Transverse colon (tissue), 4 donors: Measurements from ENCODE around the gene TNFRSF4. TPM values are rescaled to one million over a fixed set of nuclear protein-coding genes. Genes with fewer than 3 reads are reported as not detected.

Source experiments
- DNase-seq: peaks from one replicate; pipeline ENCODE4 v3.0.0-alpha.2; 2019
- H3K27ac ChIP-seq, 4 donors: fragments of 200-600 bp; sonication (generic); 2 replicates each; pipeline ENCODE4 v1.5.1; 2016 to 2018; ENCODE audit warnings: inconsistent platforms in 4 of 4
- H3K27me3 ChIP-seq: fragments of 200-600 bp; sonication (generic); 2 replicates; pipeline ENCODE4 v1.5.1; 2017; ENCODE audit warnings: inconsistent platforms
- H3K36me3 ChIP-seq, 4 donors: fragments of 200-600 bp; sonication (generic); 2 replicates each; pipeline ENCODE4 v1.5.1; 2017 to 2019; ENCODE audit warnings: inconsistent platforms in 4 of 4
- H3K4me1 ChIP-seq, 4 donors: fragments of 200-600 bp; sonication (generic); 2 replicates each; pipeline ENCODE4 v1.5.1; 2017 to 2020; ENCODE audit warnings: inconsistent platforms in 4 of 4
- H3K4me3 ChIP-seq, 4 donors: fragments of 200-600 bp; sonication (generic); 1 replicate in 1 of 4; 2 replicates in 3 of 4; pipeline versions ENCODE4 v1.5.1 to v1.6.1; 2017 to 2019; ENCODE audit warnings: inconsistent platforms in 4 of 4
- H3K9me3 ChIP-seq, 2 donors: fragments of 200-600 bp; sonication (generic); 2 replicates each; pipeline ENCODE4 v1.5.1; 2017 to 2019; ENCODE audit warnings: inconsistent platforms in 2 of 2
- CTCF ChIP-seq, 5 experiments: fragments of 200-600 bp in 3 of 5; fragments of 450-650 bp in 2 of 5; sonication (generic) in 3 of 5; IDR thresholded peaks; 1 replicate in 2 of 5; 2 replicates in 3 of 5; pipeline ENCODE4 v1.5.1; 2016 to 2017; ENCODE audit warnings: antibody characterized with exemption in 5 of 5, inconsistent platforms in 3 of 5, mild to moderate bottlenecking in 2 of 5, moderate library complexity in 1 of 5
- EP300 ChIP-seq: sonication (generic); formaldehyde crosslinking; IDR thresholded peaks from one replicate; pipeline ENCODE4 v1.6.1; 2017; ENCODE audit warnings: antibody characterized with exemption, low read depth
- POLR2A ChIP-seq: fragments of 450-650 bp; IDR thresholded peaks from one replicate; pipeline ENCODE4 v1.6.1; 2016; ENCODE audit warnings: antibody characterized with exemption, mild to moderate bottlenecking, moderate library complexity
- POLR2AphosphoS5 ChIP-seq, 3 donors: sonication (generic); formaldehyde crosslinking; IDR thresholded peaks; one replicate each; pipeline ENCODE4 v1.6.1; 2016; ENCODE audit warnings: antibody characterized with exemption in 3 of 3
- WGBS, 2 donors: methylation state at CpG; one replicate each; pipeline ENCODE4 v1.1.5; 2018; ENCODE audit warnings: low coverage in 1 of 2; 5-methylcytosine and 5-hydroxymethylcytosine counted together
- in situ Hi-C, 4 donors: fragments of 200-750 bp; cut with MboI; loops; one replicate each; pipeline versions ENCODE4 v1.15.0 to v1.15.1; 2017; ENCODE audit warnings: low sequenced_read_pairs in 3 of 4, low pct_ligation_motif_present in 1 of 4, low pct_unique_long_range_greater_than_20kb in 1 of 4
- intact Hi-C: fragments of 100-400 bp; cut with DNase I; formaldehyde crosslinking; loops from one replicate; pipeline ENCODE4 v1.15.1; 2023; ENCODE audit warnings: low total_unique reads
- total RNA-seq, 4 donors: library from RNA; depleted of rRNA; stranded (reverse); fragments of >200 nt; gene quantifications; one replicate each; pipeline ENCODE4 v1.1.0, GENCODE V29; 2016

Gene TNFRSF4
- total RNA-seq, 4 donors from 2014 or later: 0.55 to 4.8 TPM; not detected in 2

GRCh38 chr1:1233567-1233892 is 19.6 kb upstream of the TNFRSF4 start:
- no peak for DNase-seq
- Histone ChIP-seq H3K36me3 (no peaks in the 10 kb centered on the region), H3K4me1 (peaks cover 24 to 52% (median 47%) of the 10 kb centered on the region in 4 donors), H3K4me3 (no peak overlapping the region), H3K27ac (no peak overlapping the region), H3K9me3 (no peaks in the 10 kb centered on the region), H3K27me3 (peaks cover 24% of the 10 kb centered on the region)
- 95 to 97% methylated on average over 14 to 15 of the region's 15 CpGs for WGBS, 2 donors
- in situ Hi-C loops: no loop called here
- TF ChIP-seq POLR2AphosphoS5 (IDR thresholded peaks at IDR 0.05) (no peak), EP300 (no peak), CTCF (IDR thresholded peaks at IDR 0.05) (no peak), POLR2A (no peak)
- intact Hi-C loops: no loop called here

GRCh38 chr1:1232796-1233566 is 19.0 kb upstream of the TNFRSF4 start:
- Histone ChIP-seq H3K9me3 (no peaks in the 10 kb centered on the region), H3K27ac (peak overlapping the region in 1 of 4 donors; percentile 9), H3K36me3 (peaks cover 0 to 4% (median 0%) of the 10 kb centered on the region in 4 donors), H3K27me3 (peaks cover 19% of the 10 kb centered on the region), H3K4me1 (peaks cover 22 to 46% (median 43%) of the 10 kb centered on the region in 4 donors), H3K4me3 (peak overlapping the region in 3 of 4 donors; percentile 24 to 40 (median 32))
- TF ChIP-seq POLR2AphosphoS5 (IDR thresholded peaks at IDR 0.05): no peak
- no peak for TF ChIP-seq POLR2A
- TF ChIP-seq EP300: no peak
- no peak for TF ChIP-seq CTCF (IDR thresholded peaks at IDR 0.05)
- WGBS, 2 donors: 88 to 100% methylated on average over 5 to 96 of the region's 98 CpGs
- in situ Hi-C loops: no loop called here
- intact Hi-C loops: no loop called here
- DNase-seq: no peak

- H3K9me3 ChIP-seq: no peaks in the 10 kb centered on the region
- H3K4me3 ChIP-seq: peak within 1 kb of the TSS; percentile 87 to 100 (median 98)
- peaks cover 12% of the 10 kb centered on the region for H3K27me3 ChIP-seq
- DNase-seq: no peak
- in situ Hi-C loops (no loop called here), intact Hi-C loops (no loop called here)
- H3K4me1 ChIP-seq: peaks cover 19 to 40% (median 36%) of the 10 kb centered on the region in 4 donors
- H3K27ac ChIP-seq: peak within 1 kb of the TSS; percentile 97 to 98 (median 98)
- peaks cover 0 to 9% (median 0%) of the 10 kb centered on the region in 4 donors for H3K36me3 ChIP-seq
- 17% methylated on average over 48 of the region's 100 CpGs; no CpG with 5 or more reads in 1 of the 2 donors for WGBS, 2 donors
- TF ChIP-seq POLR2A: no peak
- TF ChIP-seq CTCF (IDR thresholded peaks at IDR 0.05): no peak
- TF ChIP-seq POLR2AphosphoS5 (IDR thresholded peaks at IDR 0.05): no peak
- TF ChIP-seq EP300: no peak
Observed at GRCh38 chr1:1232208-1232795, 18.3 kb upstream of the TNFRSF4 start, which contains the start of gene B3GALT6. B3GALT6 (plus strand) TSS chr1:1232237; CDS start chr1:1232279, 42 bp downstream.

GRCh38 chr1:1231400-1232207 is 17.7 kb upstream of the TNFRSF4 start, which contains the start of gene SDF4:
SDF4 (minus strand) TSS chr1:1232001; CDS start chr1:1228772, 3,229 bp downstream.
- Histone ChIP-seq H3K4me1 (peaks cover 19 to 34% (median 30%) of the 10 kb centered on the region in 4 donors), H3K27ac (peak within 1 kb of the TSS; percentile 97 to 98 (median 98)), H3K9me3 (no peaks in the 10 kb centered on the region), H3K36me3 (peaks cover 0 to 11% (median 2%) of the 10 kb centered on the region in 4 donors), H3K27me3 (peaks cover 5% of the 10 kb centered on the region), H3K4me3 (peak within 1 kb of the TSS; percentile 87 to 100 (median 98))
- peak; percentile 97 for DNase-seq
- intact Hi-C loops: no loop called here
- WGBS, 2 donors: 0% methylated on average over 34 of the region's 99 CpGs; no CpG with 5 or more reads in 1 of the 2 donors
- in situ Hi-C loops: no loop called here
- TF ChIP-seq POLR2AphosphoS5 (IDR thresholded peaks at IDR 0.05): peak; percentile 82 to 90 (median 88)
- peak in 1 of 5 experiments; percentile 9 for TF ChIP-seq CTCF (IDR thresholded peaks at IDR 0.05)
- no peak for TF ChIP-seq EP300
- TF ChIP-seq POLR2A: peak; percentile 82
